T follicular helper cell (primary cell): ENCODE measurements around the gene COL4A2.
"Not testable (repeated sequence)": the region's sequence is repeated elsewhere in the genome, so short reads cannot be mapped to it uniquely, and the experiment has no call there.

Experiments
- DNase-seq: peaks from one replicate; pipeline ENCODE4 v3.0.0-alpha.2; 2020; ENCODE audit warnings: low read depth

Gene COL4A2

GRCh38 chr13:110379905-110380341 lies 72.8 kb downstream of the COL4A2 start:
- no peak for DNase-seq

- no peak for DNase-seq
Measured at GRCh38 chr13:110380359-110381028, 73.4 kb downstream of the COL4A2 start.

- no peak for DNase-seq
Measured at GRCh38 chr13:110381029-110381360, 73.9 kb downstream of the COL4A2 start.

- DNase-seq, result no peak
Measured at GRCh38 chr13:110382229-110382628, 75.1 kb downstream of the COL4A2 start.

GRCh38 chr13:110382830-110383229 lies 75.7 kb downstream of the COL4A2 start:
- no peak for DNase-seq

- DNase-seq, result no peak
Measured at GRCh38 chr13:110387451-110388107, 80.5 kb downstream of the COL4A2 start.

GRCh38 chr13:110388108-110388943 lies 81.2 kb downstream of the COL4A2 start:
- DNase-seq, result no peak

- no peak for DNase-seq
Measured at GRCh38 chr13:110390567-110390966, 83.5 kb downstream of the COL4A2 start.

GRCh38 chr13:110391273-110391672 lies 84.2 kb downstream of the COL4A2 start:
- DNase-seq, result no peak

- no peak for DNase-seq
Measured at GRCh38 chr13:110392510-110393240, 85.6 kb downstream of the COL4A2 start.

GRCh38 chr13:110393761-110394160 lies 86.7 kb downstream of the COL4A2 start:
- no peak for DNase-seq

GRCh38 chr13:110394371-110394841 lies 87.3 kb downstream of the COL4A2 start:
- DNase-seq, result no peak

GRCh38 chr13:110395616-110396015 lies 88.5 kb downstream of the COL4A2 start:
- DNase-seq, result not testable (repeated sequence)

GRCh38 chr13:110396476-110396875 lies 89.4 kb downstream of the COL4A2 start:
- DNase-seq, result no peak

- no peak for DNase-seq
Measured at GRCh38 chr13:110396913-110397381, 89.9 kb downstream of the COL4A2 start.

- DNase-seq, result no peak
Measured at GRCh38 chr13:110397436-110398115, 90.5 kb downstream of the COL4A2 start.

- DNase-seq, result no peak
Measured at GRCh38 chr13:110398564-110399507, 91.8 kb downstream of the COL4A2 start.

GRCh38 chr13:110399801-110400200 lies 92.7 kb downstream of the COL4A2 start:
- no peak for DNase-seq

- no peak for DNase-seq
Measured at GRCh38 chr13:110400786-110401533, 93.9 kb downstream of the COL4A2 start.
